ENCODE results near the gene ZBTB45. TPM values are rescaled to one million over a fixed set of nuclear protein-coding genes. Genes with fewer than 3 reads are reported as not detected.
"Not testable (repeated sequence)": the region's sequence is repeated elsewhere in the genome, so short reads cannot be mapped to it uniquely, and the experiment has no call there.

Gene ZBTB45
- total and polyA plus RNA-seq, 10 of the 15 experiments (the other 5 are each of a cell fraction or from before 2014, with no cell fraction given): 0.29 to 17.2 (median 4.2) TPM

- POLR2A ChIA-PET: interaction anchor here (0.6 to 3.6 kb wide), 6 partner anchors 12 to 180 kb away, joined by 3 to 41 read pairs (median 12); partner anchors contain the start of genes CHMP2A, ZBTB45 and ZNF497
- H3K27me3 ChIP-seq (replicated peaks in 1 of 2; ENCODE audit: control insufficient read depth in 2 of 2, insufficient read depth in 2 of 2, low read length in 1 of 2); H3K9me3 ChIP-seq (replicated peaks; ENCODE audit: control insufficient read depth, insufficient read depth, low read length); H3K4me2 ChIP-seq (ENCODE audit: control insufficient read depth, insufficient read depth); in situ Hi-C loops (cut with MboI); DNase-seq (ENCODE audit: low read depth, low spot score); H3K27ac ChIP-seq (ENCODE audit: control insufficient read depth, insufficient read depth); intact Hi-C loops (cut with micrococcal nuclease; ENCODE audit: unreplicated experiment); FAIRE-seq; H3K9ac ChIP-seq (ENCODE audit: control insufficient read depth, insufficient read depth, low read length); BruUV-seq (replicated peaks); H3K4me3 ChIP-seq; H3K4me1 ChIP-seq (ENCODE audit: control insufficient read depth, insufficient read depth, low read length); H2AFZ ChIP-seq (ENCODE audit: control insufficient read depth, low read depth, low read length); ATAC-seq: not testable (repeated sequence)
- 65% methylated on average over 18 of the region's 18 CpGs for WGBS (ENCODE audit: insufficient coverage, insufficient replicate concordance, low lambda C conversion rate, missing lambda C conversion rate)
- CTCF ChIA-PET: interaction anchor here (1.7 kb wide), 1 partner anchor 33 kb away, joined by 4 read pairs; no protein-coding TSS in a partner anchor
- Histone ChIP-seq H3K79me2 (ENCODE audit: control insufficient read depth, insufficient read depth, low read length) (peaks cover 33% of the 10 kb centered on the region), H4K20me1 (ENCODE audit: control insufficient read depth, insufficient read depth) (peaks cover 19% of the 10 kb centered on the region), H3K36me3 (ENCODE audit: control insufficient read depth in 2 of 2, insufficient read depth in 2 of 2, low read length in 1 of 2) (peaks cover 8 to 16% of the 10 kb centered on the region in 2 experiments; a peak in 3 of 4 replicates)
- RAD21 ChIA-PET (ENCODE audit: unreplicated experiment): interaction anchor here (1.4 to 2.6 kb wide), 2 partner anchors 12 to 22 kb away, joined by 9 to 25 read pairs; partner anchors contain the start of genes CHMP2A and ZBTB45
- SMC1A ChIA-PET (ENCODE audit: uncharacterized antibody, unreplicated experiment): interaction anchor here (1.9 kb wide), 1 partner anchor 22 kb away, joined by 14 read pairs; the partner anchor contains the start of gene ZBTB45
Observed at GRCh38 chr19:58542641-58543372, 23.2 kb upstream of the ZBTB45 start.

- BruUV-seq (replicated peaks); H3K4me2 ChIP-seq (ENCODE audit: control insufficient read depth, insufficient read depth); H3K4me1 ChIP-seq (ENCODE audit: control insufficient read depth, insufficient read depth, low read length); in situ Hi-C loops (cut with MboI); H3K9me3 ChIP-seq (replicated peaks; ENCODE audit: control insufficient read depth, insufficient read depth, low read length); H4K20me1 ChIP-seq (ENCODE audit: control insufficient read depth, insufficient read depth); DNase-seq (ENCODE audit: low read depth, low spot score); POLR2A ChIA-PET; H2AFZ ChIP-seq (ENCODE audit: control insufficient read depth, low read depth, low read length); ATAC-seq; CTCF ChIA-PET; RAD21 ChIA-PET (ENCODE audit: unreplicated experiment); H3K4me3 ChIP-seq; H3K27me3 ChIP-seq (replicated peaks in 1 of 2; ENCODE audit: control insufficient read depth in 2 of 2, insufficient read depth in 2 of 2, low read length in 1 of 2); H3K36me3 ChIP-seq (ENCODE audit: control insufficient read depth in 2 of 2, insufficient read depth in 2 of 2, low read length in 1 of 2); SMC1A ChIA-PET (ENCODE audit: uncharacterized antibody, unreplicated experiment); intact Hi-C loops (cut with micrococcal nuclease; ENCODE audit: unreplicated experiment); H3K9ac ChIP-seq (ENCODE audit: control insufficient read depth, insufficient read depth, low read length); H3K79me2 ChIP-seq (ENCODE audit: control insufficient read depth, insufficient read depth, low read length); H3K27ac ChIP-seq (ENCODE audit: control insufficient read depth, insufficient read depth); FAIRE-seq: not testable (repeated sequence)
Observed at GRCh38 chr19:58539169-58539559, 19.6 kb upstream of the ZBTB45 start.

All from GM12878 (cell line).